HG03103 (cell line): ENCODE measurements around the gene RBM48.
"Not testable (repeated sequence)": the region's sequence is repeated elsewhere in the genome, so short reads cannot be mapped to it uniquely, and the experiment has no call there.

Experiments used
- ATAC-seq: cut with Tn5 transposase; IDR thresholded peaks from one replicate; pipeline ENCODE4 v1.9.1; 2021; ENCODE audit warnings: low read depth; ENCODE audit not compliant: unreplicated experiment

RBM48 gene

DNA sequence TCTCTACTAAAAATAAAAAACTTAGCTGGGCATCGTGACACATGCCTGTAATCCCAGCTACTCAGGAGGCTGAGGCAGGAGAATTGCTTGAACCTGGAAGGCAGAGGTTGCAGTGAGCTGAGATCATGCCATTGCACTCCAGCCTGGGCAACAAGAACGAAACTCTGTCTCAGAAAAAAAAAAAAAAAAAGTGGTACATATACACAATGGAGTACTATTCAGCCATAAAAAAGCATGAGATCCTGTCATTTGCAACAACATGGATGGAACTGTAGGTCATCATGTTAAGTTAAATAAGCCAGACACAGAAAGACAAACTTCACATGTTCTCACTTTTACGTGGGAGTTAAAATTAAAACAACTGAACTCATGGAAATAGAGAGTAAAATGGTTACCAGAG, 14.9 kb downstream of the RBM48 start:
- not testable (repeated sequence) for ATAC-seq

DNA sequence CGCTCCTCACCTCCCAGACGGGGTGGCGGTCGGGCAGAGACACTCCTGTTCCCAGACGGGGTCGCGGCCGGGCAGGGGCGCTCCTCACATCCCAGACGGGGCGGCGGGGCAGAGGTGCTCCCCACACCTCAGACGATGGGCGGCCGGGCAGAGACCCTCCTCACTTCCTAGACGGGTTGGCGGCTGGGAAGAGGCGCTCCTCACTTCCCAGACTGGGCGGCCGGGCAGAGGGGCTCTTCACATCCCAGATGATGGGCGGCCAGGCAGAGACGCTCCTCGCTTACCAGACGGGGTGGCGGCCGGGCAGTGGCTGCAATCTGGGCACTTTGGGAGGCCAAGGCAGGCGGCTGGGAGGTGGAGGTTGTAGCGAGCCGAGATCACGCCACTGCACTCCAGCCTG, 16.5 kb downstream of the RBM48 start:
- ATAC-seq: not testable (repeated sequence)

DNA sequence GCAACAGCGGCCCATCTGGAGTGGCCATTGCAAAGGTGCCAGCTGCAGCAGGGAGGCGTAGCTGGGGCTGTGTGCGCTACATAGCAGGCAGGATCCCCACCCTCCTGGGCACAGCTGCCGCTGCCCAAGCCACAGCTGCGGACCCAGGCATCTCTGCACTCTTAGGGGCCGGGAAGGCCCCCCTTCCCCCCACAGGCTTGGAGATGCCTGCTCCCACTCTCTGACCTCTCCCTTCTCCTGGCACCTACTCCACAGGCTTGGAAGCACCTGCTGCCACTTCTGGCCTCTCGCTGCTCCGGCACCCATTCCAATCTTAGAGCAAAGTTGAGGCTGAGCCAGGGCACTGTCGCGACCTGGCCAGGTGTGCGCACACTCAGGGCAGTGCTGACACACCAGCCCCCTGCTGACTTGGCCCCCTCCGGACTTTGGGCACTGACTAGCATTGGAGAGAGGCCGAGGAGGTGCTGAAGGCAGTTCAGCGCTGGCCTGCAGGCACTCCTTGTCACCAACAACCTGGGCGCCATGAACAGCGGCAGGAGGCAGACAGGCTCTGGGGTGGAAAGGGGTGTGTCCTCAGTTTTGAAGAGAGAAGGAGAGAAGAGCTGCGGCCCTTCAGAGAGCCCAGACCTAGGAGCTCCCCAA, 18.4 kb downstream of the RBM48 start:
- ATAC-seq: no peak

DNA sequence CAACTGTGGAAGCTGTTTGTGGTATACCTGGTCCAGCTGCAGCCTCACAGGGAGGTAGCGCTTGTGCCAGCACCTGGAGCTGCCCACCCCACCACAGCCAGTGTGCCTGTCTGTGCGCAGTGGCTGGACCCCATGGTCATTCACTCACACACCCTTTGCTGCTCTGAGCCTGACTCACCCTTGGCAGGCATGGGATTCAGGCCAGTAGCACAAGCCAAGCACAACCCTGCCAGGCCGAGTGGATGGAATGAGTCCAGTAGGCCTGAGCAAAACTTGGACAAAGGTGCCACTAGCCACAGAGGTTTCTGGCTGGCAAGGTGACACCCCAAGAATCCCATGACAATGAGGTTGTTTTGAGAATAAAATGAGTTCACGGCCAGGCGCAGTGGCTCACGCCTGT, 19.0 kb downstream of the RBM48 start:
- ATAC-seq: no peak

DNA sequence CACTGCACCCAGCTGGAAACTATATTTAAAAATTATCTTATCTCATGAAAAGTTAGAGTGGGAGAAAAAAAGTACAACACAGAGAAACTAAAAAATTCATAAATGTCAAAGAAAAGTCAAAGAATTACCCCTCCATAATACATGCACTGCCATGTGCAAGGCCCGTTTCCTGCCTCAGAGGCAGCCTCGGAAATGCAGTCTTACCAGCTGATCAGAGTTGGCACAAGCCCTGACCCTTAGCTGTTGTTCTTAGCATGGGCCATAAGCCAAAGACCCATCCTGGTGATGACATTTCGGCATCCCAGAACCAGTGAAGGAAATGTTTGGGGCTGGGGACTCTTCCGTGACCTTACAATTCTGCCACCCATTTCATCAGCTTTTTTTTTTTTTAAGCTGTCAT, 21.6 kb downstream of the RBM48 start:
- ATAC-seq: no peak

GRCh38 chr7:92557249-92557648, 28.7 kb downstream of the RBM48 start:
- ATAC-seq: no peak

DNA sequence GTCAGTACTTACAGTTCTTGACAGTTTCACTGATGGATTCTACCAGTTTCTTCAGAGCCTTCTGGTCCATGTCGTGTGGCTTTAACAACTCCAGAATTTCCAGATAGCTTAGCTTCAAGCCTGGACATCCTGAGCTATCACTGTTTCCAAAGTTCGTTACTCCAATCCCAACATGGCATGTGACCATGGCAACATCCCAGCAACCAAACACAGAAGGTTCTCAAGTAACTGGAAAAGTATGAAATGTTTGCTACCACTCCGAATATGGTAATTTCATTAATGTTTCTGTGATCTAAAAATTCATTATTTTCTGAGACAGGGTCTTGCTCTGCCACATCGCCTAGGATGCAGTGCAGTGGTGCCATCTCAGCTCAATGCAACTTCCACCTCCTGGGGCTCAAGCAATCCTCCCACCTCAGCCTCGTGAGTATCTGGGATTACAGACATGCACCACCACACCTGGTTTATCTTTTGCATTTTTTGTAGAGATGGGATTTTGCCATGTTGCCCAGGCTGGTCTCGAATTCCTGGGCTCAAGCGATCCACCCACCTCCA, 29.3 kb downstream of the RBM48 start:
- ATAC-seq: no peak

GRCh38 chr7:92560602-92561001, 32.0 kb downstream of the RBM48 start:
- ATAC-seq: no peak

DNA sequence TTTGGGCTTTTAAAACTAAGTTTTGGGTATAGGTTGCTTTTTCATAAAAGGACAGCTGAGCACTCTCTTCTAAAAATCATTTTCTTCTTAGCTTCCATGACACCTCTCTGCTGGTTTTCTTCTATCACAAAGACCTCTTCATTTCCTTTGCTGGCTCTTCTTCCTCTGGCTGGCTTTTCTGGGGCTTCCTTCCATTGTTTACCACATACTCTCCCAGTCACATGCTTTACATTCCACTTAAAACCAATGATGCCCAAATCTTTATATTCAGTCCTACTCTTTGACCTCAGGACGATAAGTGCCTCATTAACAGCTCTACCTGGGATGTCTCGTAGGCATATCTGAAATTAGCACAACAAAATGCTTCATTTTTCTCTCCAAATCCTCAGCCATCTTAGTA, 34.8 kb downstream of the RBM48 start:
- no peak for ATAC-seq

DNA sequence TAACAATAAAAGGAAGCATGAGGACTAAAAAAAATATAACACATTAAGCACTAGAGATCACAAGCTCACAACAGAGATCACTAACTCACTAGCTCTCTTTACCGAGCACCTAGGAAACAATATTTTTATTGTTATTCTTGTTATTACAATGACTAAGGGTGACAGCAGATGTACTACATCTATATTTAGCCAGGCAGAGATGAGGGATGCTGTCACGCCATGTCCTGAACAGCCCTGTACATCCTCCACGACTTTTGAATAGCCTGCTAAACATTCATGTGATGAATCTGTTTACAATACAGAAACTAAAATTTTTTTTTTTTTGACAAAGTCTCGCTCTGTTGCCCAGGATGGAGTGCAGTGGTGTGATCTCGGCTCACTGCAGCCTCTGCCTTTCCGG, 38.9 kb downstream of the RBM48 start:
- no peak for ATAC-seq

DNA sequence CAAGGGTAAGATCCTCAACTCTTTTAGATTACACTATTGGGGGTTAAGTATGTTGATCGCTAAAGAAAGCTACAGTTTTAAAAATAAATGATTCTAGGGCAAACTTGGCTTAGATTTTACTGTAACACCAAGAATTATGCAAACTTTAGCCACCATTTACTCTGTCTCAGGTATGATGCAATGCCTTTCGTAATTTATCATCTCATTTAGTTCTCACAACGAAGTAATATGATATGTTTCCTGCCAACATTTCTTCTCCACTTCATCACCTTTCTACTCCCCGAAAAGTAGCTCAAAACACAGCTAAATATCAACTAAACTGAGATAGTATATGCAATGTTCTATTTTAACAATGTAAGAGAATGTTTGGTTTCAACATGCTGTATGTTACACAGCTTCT, 40.5 kb downstream of the RBM48 start:
- ATAC-seq: no peak

DNA sequence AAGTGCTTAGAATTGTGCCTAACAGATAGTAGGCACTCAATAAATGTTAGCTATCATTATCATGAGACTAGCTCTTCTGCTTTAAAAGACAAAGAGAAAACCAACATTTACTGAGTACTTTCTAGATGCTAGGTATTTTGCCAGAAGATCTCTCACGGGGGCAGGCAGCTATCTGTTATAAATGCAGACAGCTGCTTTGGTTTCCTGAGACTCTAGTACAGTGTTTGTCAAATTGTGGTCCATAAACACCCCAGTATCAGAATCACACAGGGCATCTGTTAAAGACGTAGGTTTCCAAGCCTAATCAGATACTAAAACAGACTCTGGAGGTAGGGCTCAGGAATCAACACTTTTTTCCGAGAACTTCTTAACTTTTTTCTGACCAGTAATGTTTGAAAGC, 47.7 kb downstream of the RBM48 start:
- no peak for ATAC-seq

GRCh38 chr7:92582948-92583347, 54.4 kb downstream of the RBM48 start:
- ATAC-seq: no peak

GRCh38 chr7:92584953-92585352, 56.4 kb downstream of the RBM48 start:
- ATAC-seq: no peak

DNA sequence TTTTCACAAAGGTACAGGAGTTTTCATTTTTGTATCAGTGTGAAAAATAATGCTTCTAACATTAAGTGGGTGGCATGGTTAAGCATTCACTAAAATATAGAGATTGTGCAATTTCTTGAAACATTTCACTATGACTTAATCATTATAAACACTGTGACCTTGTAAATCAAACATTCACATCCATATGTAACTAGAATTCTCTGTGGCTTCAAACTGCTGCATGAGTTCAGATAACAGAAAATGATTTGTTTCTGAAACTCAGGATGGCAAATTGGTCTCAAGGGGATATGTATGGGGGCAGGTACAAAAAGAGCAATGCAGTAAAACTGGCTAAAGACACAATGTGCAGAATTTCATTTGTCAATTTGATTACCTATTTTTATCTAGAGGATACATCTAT, 57.8 kb downstream of the RBM48 start:
- no peak for ATAC-seq

- no peak for ATAC-seq
Measured at GRCh38 chr7:92586841-92587240, 58.2 kb downstream of the RBM48 start.
